22Rv1 (cell line): ENCODE results near the gene LOC128125822.

ENCODE experiments used
- CTCF ChIP-seq: fragments of 450-650 bp; IDR thresholded peaks from 2 replicates; pipeline ENCODE4 v1.5.1; 2017; ENCODE audit warnings: mild to moderate bottlenecking
- ZFX ChIP-seq: fragments of 450-650 bp; IDR thresholded peaks from 2 replicates; pipeline ENCODE4 v1.6.1; 2017; ENCODE audit warnings: antibody characterized with exemption, borderline replicate concordance

GRCh38 chr6:63546697-63547096, 25.6 kb upstream of the LOC128125822 start:
- no peak for TF ChIP-seq CTCF
- TF ChIP-seq ZFX, result no peak
